HG02759 (cell line): Measurements from ENCODE around the gene FBXL7.

Experiments
- ATAC-seq: cut with Tn5 transposase; IDR thresholded peaks from one replicate; pipeline ENCODE4 v1.9.1; 2021; ENCODE audit warnings: mild to moderate bottlenecking, moderate library complexity; ENCODE audit not compliant: unreplicated experiment

FBXL7 gene

GRCh38 chr5:15538516-15538915 is 38.5 kb downstream of the FBXL7 start:
- no peak for ATAC-seq

- no peak for ATAC-seq
Measured at GRCh38 chr5:15539951-15540350, 40.0 kb downstream of the FBXL7 start.

- no peak for ATAC-seq
Measured at GRCh38 chr5:15544039-15544438, 44.1 kb downstream of the FBXL7 start.

- ATAC-seq, result no peak
Measured at GRCh38 chr5:15545082-15545481, 45.1 kb downstream of the FBXL7 start.

GRCh38 chr5:15547261-15547839 is 47.4 kb downstream of the FBXL7 start:
- ATAC-seq, result no peak

GRCh38 chr5:15549961-15550360 is 50.0 kb downstream of the FBXL7 start:
- ATAC-seq, result no peak

- no peak for ATAC-seq
Measured at GRCh38 chr5:15550502-15551112, 50.6 kb downstream of the FBXL7 start.

GRCh38 chr5:15551113-15551504 is 51.1 kb downstream of the FBXL7 start:
- ATAC-seq, result no peak

- no peak for ATAC-seq
Measured at GRCh38 chr5:15554542-15554941, 54.6 kb downstream of the FBXL7 start.

GRCh38 chr5:15555176-15555575 is 55.2 kb downstream of the FBXL7 start:
- ATAC-seq, result no peak

GRCh38 chr5:15558240-15558639 is 58.3 kb downstream of the FBXL7 start:
- no peak for ATAC-seq

- ATAC-seq, result no peak
Measured at GRCh38 chr5:15558681-15559080, 58.7 kb downstream of the FBXL7 start.

GRCh38 chr5:15560421-15560820 is 60.4 kb downstream of the FBXL7 start:
- no peak for ATAC-seq

- no peak for ATAC-seq
Measured at GRCh38 chr5:15564523-15564922, 64.5 kb downstream of the FBXL7 start.

GRCh38 chr5:15564957-15565356 is 65.0 kb downstream of the FBXL7 start:
- no peak for ATAC-seq

GRCh38 chr5:15566306-15566705 is 66.3 kb downstream of the FBXL7 start:
- ATAC-seq, result no peak

- ATAC-seq, result no peak
Measured at GRCh38 chr5:15566789-15567188, 66.8 kb downstream of the FBXL7 start.

GRCh38 chr5:15570491-15570890 is 70.5 kb downstream of the FBXL7 start:
- no peak for ATAC-seq

GRCh38 chr5:15571081-15571480 is 71.1 kb downstream of the FBXL7 start:
- no peak for ATAC-seq

GRCh38 chr5:15571618-15572017 is 71.6 kb downstream of the FBXL7 start:
- no peak for ATAC-seq

- no peak for ATAC-seq
Measured at GRCh38 chr5:15573590-15573989, 73.6 kb downstream of the FBXL7 start.

- ATAC-seq, result no peak
Measured at GRCh38 chr5:15574128-15574527, 74.1 kb downstream of the FBXL7 start.

- ATAC-seq, result no peak
Measured at GRCh38 chr5:15574806-15575325, 74.9 kb downstream of the FBXL7 start.
